PFSK-1 (cell line): Measurements from ENCODE around the gene KNSTRN.

Experiments used
- FOXP2 ChIP-seq: optimal IDR thresholded peaks from 2 replicates; pipeline ENCODE3; 2011; ENCODE audit warnings: borderline replicate concordance, control low read depth, inconsistent platforms; ENCODE audit not compliant: insufficient read depth; ENCODE audit errors: extremely low read length, extremely low read depth
- POLR2AphosphoS5 ChIP-seq: IDR thresholded peaks from 2 replicates; pipeline ENCODE4 v1.6.1; 2012; ENCODE audit warnings: low read depth, mild to moderate bottlenecking, control low read depth, low read length, moderate library complexity
- REST ChIP-seq, 2 experiments: IDR thresholded peaks; 2 replicates each; pipeline versions ENCODE4 v1.6.1 to v1.8.0; 2011 to 2012; ENCODE audit warnings: low read depth in 2 of 2, low read length in 2 of 2, control low read depth in 1 of 2, inconsistent platforms in 1 of 2, mild to moderate bottlenecking in 1 of 2, moderate library complexity in 1 of 2; ENCODE audit not compliant: insufficient read depth in 1 of 2
- SIN3A ChIP-seq: IDR thresholded peaks from 2 replicates; pipeline ENCODE4 v1.6.1; 2012; ENCODE audit warnings: mild to moderate bottlenecking, low read length, moderate library complexity, borderline replicate concordance; ENCODE audit not compliant: insufficient read depth
- TAF1 ChIP-seq: IDR thresholded peaks from 2 replicates; pipeline ENCODE4 v1.6.1; 2012; ENCODE audit warnings: low read length, control low read depth, borderline replicate concordance; ENCODE audit not compliant: insufficient read depth

The KNSTRN gene

GRCh38 chr15:40379374-40379773, 3.1 kb upstream of the KNSTRN start:
- TF ChIP-seq SIN3A (no peak), FOXP2 (no peak), TAF1 (no peak), REST (IDR thresholded peaks at IDR 0.05; ENCODE audit: insufficient read depth in 1 of 2, low read depth in 2 of 2, low read length in 2 of 2) (no peak), POLR2AphosphoS5 (no peak)

GRCh38 chr15:40379853-40380252, 2.7 kb upstream of the KNSTRN start:
- TF ChIP-seq POLR2AphosphoS5 (no peak), TAF1 (no peak), FOXP2 (no peak), SIN3A (no peak), REST (IDR thresholded peaks at IDR 0.05; ENCODE audit: insufficient read depth in 1 of 2, low read depth in 2 of 2, low read length in 2 of 2) (no peak)

GRCh38 chr15:40380636-40381035, 1.9 kb upstream of the KNSTRN start:
- TF ChIP-seq REST (IDR thresholded peaks at IDR 0.05; ENCODE audit: insufficient read depth in 1 of 2, low read depth in 2 of 2, low read length in 2 of 2) = no peak
- TF ChIP-seq TAF1 = no peak
- TF ChIP-seq FOXP2 = no peak
- no peak for TF ChIP-seq SIN3A
- TF ChIP-seq POLR2AphosphoS5 = no peak

- TF ChIP-seq SIN3A (no peak), TAF1 (no peak), FOXP2 (no peak), POLR2AphosphoS5 (no peak), REST (IDR thresholded peaks at IDR 0.05; ENCODE audit: insufficient read depth in 1 of 2, low read depth in 2 of 2, low read length in 2 of 2) (no peak)
Measured at GRCh38 chr15:40381818-40382529, 547 bp upstream of the KNSTRN start.

GRCh38 chr15:40386480-40386879, 4.0 kb downstream of the KNSTRN start:
- TF ChIP-seq FOXP2 = no peak
- TF ChIP-seq TAF1 = no peak
- TF ChIP-seq SIN3A = no peak
- no peak for TF ChIP-seq REST (IDR thresholded peaks at IDR 0.05; ENCODE audit: insufficient read depth in 1 of 2, low read depth in 2 of 2, low read length in 2 of 2)
- TF ChIP-seq POLR2AphosphoS5 = no peak
